Fibroblast of lung (primary cell): ENCODE data around the gene VAC14. TPM values are rescaled to one million over a fixed set of nuclear protein-coding genes. Genes with fewer than 3 reads are reported as not detected.

Experiments
- DNase-seq, 2 donors: peaks; one replicate each; pipeline versions ENCODE4 v3.0.0 to v3.0.0-alpha.2; 2010; ENCODE audit warnings: low read depth in 2 of 2
- H2AFZ ChIP-seq: 2 replicates; pipeline ENCODE4 v1.5.1; 2012; ENCODE audit warnings: low read length, control low read depth, inconsistent platforms
- H3K27ac ChIP-seq: 2 replicates; pipeline ENCODE4 v1.5.1; 2011; ENCODE audit warnings: low read length, control low read depth; ENCODE audit not compliant: insufficient read depth
- H3K27me3 ChIP-seq: 2 replicates; pipeline ENCODE4 v1.5.1; 2011; ENCODE audit warnings: mild to moderate bottlenecking, low read length; ENCODE audit not compliant: control insufficient read depth, insufficient read depth
- H3K36me3 ChIP-seq: 2 replicates; pipeline ENCODE4 v1.5.1; 2011; ENCODE audit warnings: low read length; ENCODE audit not compliant: control insufficient read depth, insufficient read depth
- H3K4me1 ChIP-seq: 2 replicates; pipeline ENCODE4 v1.5.1; 2011; ENCODE audit warnings: low read length; ENCODE audit not compliant: control insufficient read depth, insufficient read depth; ENCODE audit errors: extremely low read depth
- H3K4me2 ChIP-seq: 2 replicates; pipeline ENCODE4 v1.5.1; 2011; ENCODE audit warnings: low read length, control low read depth; ENCODE audit not compliant: insufficient read depth; ENCODE audit errors: extremely low read depth
- H3K4me3 ChIP-seq, 4 experiments: fragments of 200-600 bp in 1 of 4; sonication (generic) in 1 of 4; replicated peaks in 1 of 4; 2 replicates each; pipeline ENCODE4 v1.5.1; 2011 to 2016; ENCODE audit warnings: low read length in 4 of 4, low read depth in 3 of 4, mild to moderate bottlenecking in 3 of 4, control low read depth in 2 of 4, inconsistent platforms in 1 of 4, mixed read lengths in 1 of 4; ENCODE audit not compliant: insufficient read depth in 1 of 4; ENCODE audit errors: control extremely low read depth in 1 of 4
- H3K79me2 ChIP-seq: 2 replicates; pipeline ENCODE4 v1.5.1; 2012; ENCODE audit warnings: mild to moderate bottlenecking, low read length, inconsistent platforms; ENCODE audit not compliant: control insufficient read depth, insufficient read depth
- H3K9ac ChIP-seq: 2 replicates; pipeline ENCODE4 v1.5.1; 2011; ENCODE audit warnings: mild to moderate bottlenecking, low read length, control low read depth; ENCODE audit not compliant: insufficient read depth
- H3K9me3 ChIP-seq: 2 replicates; pipeline ENCODE4 v1.5.1; 2012; ENCODE audit warnings: low read depth, low read length; ENCODE audit not compliant: control insufficient read depth, insufficient read depth
- H4K20me1 ChIP-seq: 2 replicates; pipeline ENCODE4 v1.5.1; 2011; ENCODE audit warnings: low read length; ENCODE audit not compliant: control insufficient read depth, insufficient read depth; ENCODE audit errors: extremely low read depth
- CTCF ChIP-seq, 2 donors: IDR thresholded peaks in 1 of 2; conservative IDR thresholded peaks in 1 of 2; 1 replicate in 1 of 2; 2 replicates in 1 of 2; pipeline ENCODE4 v1.5.1; 2011 to 2012; ENCODE audit warnings: low read length in 2 of 2, control low read depth in 1 of 2, inconsistent platforms in 1 of 2, low read depth in 1 of 2, mild to moderate bottlenecking in 1 of 2
- EZH2 ChIP-seq: IDR thresholded peaks from 2 replicates; pipeline ENCODE4 v1.5.1; 2012; ENCODE audit warnings: low read length, control low read depth, mild to moderate bottlenecking; ENCODE audit errors: missing control alignments
- polyA plus RNA-seq, 2 donors: library from polyadenylated mRNA; depleted of rRNA in 1 of 2; stranded (reverse) in 1 of 2; unstranded in 1 of 2; fragments of >200 nt; gene quantifications; 2 replicates each; pipeline ENCODE4 v1.2.1, GENCODE V29; 2011 to 2012; ENCODE audit warnings: missing spikeins in 1 of 2
- total RNA-seq: library from RNA; depleted of rRNA; stranded (reverse); fragments of >200 nt; gene quantifications from 2 replicates; pipeline ENCODE4 v1.2.1, GENCODE V29; 2014

The VAC14 gene
- total and polyA plus RNA-seq, 2 donors (not counting 1 experiment from before 2014, with no cell fraction given), result 25.0 to 29.2 TPM

- Histone ChIP-seq H3K4me2 (no peak overlapping the region), H3K36me3 (no peaks in the 10 kb centered on the region), H3K4me1 (peaks cover 2% of the 10 kb centered on the region), H3K27me3 (no peaks in the 10 kb centered on the region), H4K20me1 (no peaks in the 10 kb centered on the region), H3K27ac (no peak overlapping the region), H2AFZ (no peak overlapping the region), H3K9ac (no peak overlapping the region), H3K79me2 (no peaks in the 10 kb centered on the region), H3K4me3 (no peak overlapping the region), H3K9me3 (no peaks in the 10 kb centered on the region)
- no peak for DNase-seq
- no peak for TF ChIP-seq EZH2
- no peak for TF ChIP-seq CTCF (conservative IDR thresholded peaks at IDR 0.05 in 1 of 2, IDR thresholded peaks at IDR 0.05 in 1 of 2; ENCODE audit: low read depth in 1 of 2, low read length in 2 of 2)
Observed at GRCh38 chr16:70809392-70810060, 8.6 kb upstream of the VAC14 start.

- no peaks in the 10 kb centered on the region for H3K79me2 ChIP-seq
- no peak overlapping the region for H3K4me2 ChIP-seq
- no peak overlapping the region for H2AFZ ChIP-seq
- H3K4me3 ChIP-seq, result no peak overlapping the region
- no peaks in the 10 kb centered on the region for H3K27me3 ChIP-seq
- H4K20me1 ChIP-seq, result no peaks in the 10 kb centered on the region
- no peaks in the 10 kb centered on the region for H3K36me3 ChIP-seq
- peaks cover 2% of the 10 kb centered on the region for H3K4me1 ChIP-seq
- no peaks in the 10 kb centered on the region for H3K9me3 ChIP-seq
- no peak for DNase-seq
- TF ChIP-seq EZH2 (no peak), CTCF (conservative IDR thresholded peaks at IDR 0.05 in 1 of 2, IDR thresholded peaks at IDR 0.05 in 1 of 2; ENCODE audit: low read depth in 1 of 2, low read length in 2 of 2) (peak; percentile 4 to 17)
- no peak overlapping the region for H3K27ac ChIP-seq
- H3K9ac ChIP-seq, result no peak overlapping the region
Observed at GRCh38 chr16:70808371-70808770, 7.4 kb upstream of the VAC14 start.

- no peaks in the 10 kb centered on the region for H4K20me1 ChIP-seq
- no peaks in the 10 kb centered on the region for H3K79me2 ChIP-seq
- H3K4me2 ChIP-seq, result no peak overlapping the region
- peak overlapping the region; percentile 65 for H3K27ac ChIP-seq
- no peak overlapping the region for H3K4me3 ChIP-seq
- no peaks in the 10 kb centered on the region for H3K27me3 ChIP-seq
- peaks cover 2% of the 10 kb centered on the region for H3K4me1 ChIP-seq
- DNase-seq, result peak; percentile 25 to 90
- no peak overlapping the region for H2AFZ ChIP-seq
- H3K9ac ChIP-seq, result no peak overlapping the region
- TF ChIP-seq EZH2 (no peak), CTCF (conservative IDR thresholded peaks at IDR 0.05 in 1 of 2, IDR thresholded peaks at IDR 0.05 in 1 of 2; ENCODE audit: low read depth in 1 of 2, low read length in 2 of 2) (no peak)
- H3K36me3 ChIP-seq, result no peaks in the 10 kb centered on the region
- no peaks in the 10 kb centered on the region for H3K9me3 ChIP-seq
Observed at GRCh38 chr16:70805787-70806186, 4.8 kb upstream of the VAC14 start.
